GM18870 (cell line): ENCODE results near the gene CDC42EP4.

Source experiments
- ATAC-seq: cut with Tn5 transposase; IDR thresholded peaks from one replicate; pipeline ENCODE4 v1.9.1; 2021; ENCODE audit warnings: moderate library complexity; ENCODE audit not compliant: unreplicated experiment

CDC42EP4 gene

GRCh38 chr17:73261952-73262675, 49.7 kb downstream of the CDC42EP4 start:
- no peak for ATAC-seq

- no peak for ATAC-seq
These were observed 50.2 kb downstream of the CDC42EP4 start, which contains the start of gene CPSF4L for GRCh38 chr17:73261617-73261951. Gene CPSF4L, minus strand, starts transcription at chr17:73261880. Its CDS starts 62 bp downstream, at chr17:73261818.

GRCh38 chr17:73257516-73257915, 54.3 kb downstream of the CDC42EP4 start:
- no peak for ATAC-seq

GRCh38 chr17:73256220-73256619, 55.6 kb downstream of the CDC42EP4 start:
- ATAC-seq: no peak

- no peak for ATAC-seq
These were observed 56.1 kb downstream of the CDC42EP4 start for GRCh38 chr17:73255671-73256181.

GRCh38 chr17:73251871-73252270, 59.9 kb downstream of the CDC42EP4 start:
- no peak for ATAC-seq

DNA sequence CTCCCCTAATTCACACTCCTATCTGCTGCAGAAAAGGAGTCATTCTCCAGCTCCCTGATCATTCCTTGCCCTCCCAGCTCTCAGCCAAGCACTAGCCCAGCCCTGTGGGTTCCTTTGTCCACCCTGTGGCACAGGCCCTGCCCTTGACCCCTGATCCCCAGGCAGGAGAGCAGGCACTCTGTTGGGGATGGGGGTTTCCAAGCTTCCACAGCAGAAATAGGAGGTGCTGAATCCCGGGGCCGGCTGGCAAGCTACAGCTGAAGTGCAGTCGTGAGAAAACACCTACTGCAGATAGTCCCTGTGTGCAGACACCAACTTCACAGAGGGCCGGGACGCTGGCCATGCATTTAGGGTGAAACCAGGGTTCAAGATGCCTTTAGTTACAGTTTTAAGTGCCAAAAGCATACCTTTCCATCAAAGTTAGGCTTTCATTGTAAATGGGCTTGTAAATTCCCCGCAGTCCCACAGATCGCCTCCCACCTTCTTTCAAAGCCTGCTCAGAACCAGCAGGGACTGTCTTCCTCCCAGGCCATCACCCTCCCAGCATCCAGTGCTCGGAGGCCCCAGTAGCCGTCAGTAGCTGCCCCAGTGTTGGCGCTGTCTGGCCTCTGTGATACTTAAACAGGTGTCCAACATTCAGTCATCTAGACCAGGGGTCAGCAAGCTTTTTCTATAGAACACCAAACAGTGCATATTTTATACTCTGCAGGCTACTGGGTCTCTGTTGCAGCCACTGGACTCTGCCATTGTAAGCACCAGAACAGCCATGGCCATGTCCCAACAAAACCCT, 60.8 kb downstream of the CDC42EP4 start:
- no peak for ATAC-seq

- no peak for ATAC-seq
These were observed 62.1 kb downstream of the CDC42EP4 start for GRCh38 chr17:73249700-73250099.

GRCh38 chr17:73248532-73248931, 63.3 kb downstream of the CDC42EP4 start:
- ATAC-seq: no peak

DNA sequence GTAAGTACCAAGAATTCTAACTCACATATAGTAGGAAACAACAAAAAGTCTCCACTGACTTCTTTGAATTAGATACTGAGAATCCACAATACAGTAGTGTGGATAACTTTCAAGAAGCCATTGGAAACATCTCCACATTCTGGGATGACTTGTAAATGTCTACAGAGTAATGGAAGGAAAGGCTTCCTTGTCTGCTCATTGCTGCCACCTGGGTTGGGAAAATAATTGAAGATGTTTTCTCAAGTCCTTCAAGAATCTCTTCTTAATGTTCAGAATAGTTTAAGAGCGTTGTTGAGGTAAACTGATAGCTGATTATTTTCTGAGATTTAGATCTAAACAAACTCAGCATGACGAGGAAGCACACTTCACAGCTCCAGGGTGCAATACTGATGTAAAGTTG, 64.1 kb downstream of the CDC42EP4 start:
- no peak for ATAC-seq

- no peak for ATAC-seq
These were observed 71.2 kb downstream of the CDC42EP4 start for GRCh38 chr17:73240561-73240960.

DNA sequence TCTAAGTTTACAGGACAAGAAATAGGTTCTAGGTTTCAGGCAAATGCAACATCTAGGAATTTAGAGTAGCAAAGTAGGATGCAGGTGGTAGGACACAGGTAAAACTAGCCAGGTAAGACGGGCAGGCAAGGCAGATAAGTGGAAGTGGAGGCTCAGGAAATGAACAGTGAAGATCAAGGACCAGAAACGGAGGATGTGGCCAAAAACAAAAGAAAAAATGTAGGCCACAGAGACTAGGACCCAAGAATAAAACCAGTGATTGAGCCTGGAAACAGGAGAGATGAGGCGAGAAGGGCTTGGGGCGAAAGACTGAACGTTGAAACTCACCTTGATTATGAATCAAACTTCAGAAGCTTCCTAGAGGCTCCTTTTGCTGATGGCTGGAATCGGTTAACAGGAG, 74.1 kb downstream of the CDC42EP4 start:
- ATAC-seq: no peak

GRCh38 chr17:73234736-73235135, 77.1 kb downstream of the CDC42EP4 start:
- ATAC-seq: no peak
